Cortex of kidney (tissue), 1 donor: ENCODE data around the gene CCNK.

ENCODE experiments used
- DNase-seq: peaks from one replicate; lab custom pipeline; 2025; lab: John Stamatoyannopoulos, UW

The CCNK gene

DNA sequence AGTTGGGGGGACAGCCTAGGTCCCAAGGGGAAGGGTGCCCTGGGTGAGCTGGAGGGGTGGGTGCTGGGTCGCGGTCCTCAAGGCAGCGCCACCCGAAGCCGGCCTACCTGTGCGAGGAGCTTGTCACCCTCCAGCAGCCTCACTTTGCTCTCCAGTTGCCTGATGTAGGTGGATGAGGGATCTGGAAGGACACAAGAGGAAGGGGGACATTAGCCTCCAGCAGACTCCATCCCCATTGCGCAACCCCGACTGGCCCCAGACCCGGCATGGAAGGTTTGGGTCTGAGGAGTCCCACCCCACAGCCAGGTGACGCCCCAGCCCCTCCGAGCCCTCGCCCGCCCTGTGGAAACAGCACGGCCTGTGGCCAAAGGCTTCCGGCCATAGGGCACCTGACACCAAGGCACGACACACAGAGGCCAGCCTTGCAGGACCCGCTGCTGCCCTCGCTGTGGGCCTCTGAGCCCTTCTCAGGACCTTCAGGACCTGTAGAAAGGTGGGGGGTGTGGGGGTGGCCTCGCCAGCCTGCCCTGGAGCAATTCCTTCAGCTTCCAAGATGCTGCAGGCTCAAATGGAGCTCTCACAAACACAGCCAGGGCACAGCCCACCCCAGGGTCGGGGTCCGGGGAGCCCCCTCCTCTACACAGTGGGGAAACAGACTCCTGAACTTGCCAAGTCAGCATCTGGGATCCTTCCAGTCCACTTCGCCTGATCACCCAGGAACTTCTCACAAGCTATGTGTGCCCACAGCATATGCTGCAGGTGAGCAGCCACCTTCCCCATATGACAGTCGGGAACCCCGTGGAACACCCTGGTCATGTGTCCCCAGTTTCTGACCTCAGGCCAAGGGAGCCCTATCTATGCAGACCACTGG, 54.9 kb downstream of the CCNK start:
- no peak for DNase-seq

DNA sequence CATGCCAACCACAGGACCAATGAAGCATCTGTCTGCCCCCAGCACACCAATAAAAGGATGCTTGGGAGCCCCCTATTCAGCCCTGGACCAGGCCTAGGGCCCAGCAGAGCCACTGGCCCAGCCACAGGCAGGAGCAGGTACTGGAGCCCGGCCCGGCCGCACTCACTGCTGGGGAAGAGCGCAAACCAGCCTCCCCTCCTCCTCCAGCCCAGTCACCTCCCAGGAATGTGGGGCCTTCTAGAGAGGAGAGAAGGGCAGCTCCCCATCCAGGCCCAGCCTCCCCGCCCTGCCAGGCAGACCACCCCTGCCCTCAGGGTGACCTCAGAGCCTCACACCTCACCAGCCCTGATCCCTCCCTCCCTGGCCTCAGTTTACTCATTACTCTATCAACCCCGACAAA, 56.2 kb downstream of the CCNK start:
- no peak for DNase-seq

DNA sequence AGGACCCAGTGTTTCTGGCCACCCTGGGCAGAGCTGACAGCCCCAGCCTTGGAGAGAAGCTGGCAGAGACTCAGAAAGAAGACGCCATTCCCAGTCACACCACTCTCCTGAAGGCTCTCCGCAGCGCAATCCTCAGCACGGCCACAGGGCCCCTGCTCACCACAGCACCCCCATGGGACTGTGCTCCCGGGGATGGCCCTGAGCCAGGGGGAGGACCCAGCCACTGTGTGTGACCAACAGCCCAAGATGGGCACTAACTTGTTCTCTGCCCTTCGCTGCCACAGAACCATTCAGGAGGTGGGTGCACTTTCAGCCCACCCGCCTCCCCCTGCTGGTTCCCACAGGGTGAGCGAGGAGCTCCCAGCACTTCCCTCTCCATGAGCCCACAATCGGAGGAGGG, 57.1 kb downstream of the CCNK start:
- DNase-seq, result no peak

DNA sequence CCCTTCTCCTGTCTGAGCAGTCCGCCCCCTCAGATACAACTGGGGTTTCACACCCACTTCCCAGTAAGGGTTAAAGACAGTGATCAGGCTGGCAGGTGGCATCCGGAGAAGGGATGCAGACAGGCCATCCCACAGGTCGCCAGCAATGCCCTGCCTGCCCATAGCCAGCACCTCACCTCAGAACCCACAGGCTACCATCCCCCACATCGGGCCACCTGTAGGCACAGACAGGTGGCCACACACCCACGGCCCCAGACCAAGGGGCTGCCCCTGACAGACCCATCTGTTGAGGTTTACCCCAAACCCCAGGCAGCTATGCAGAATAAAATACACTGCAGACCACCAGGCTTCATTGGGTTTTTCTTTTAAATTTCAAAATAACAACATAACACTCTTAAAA, 57.5 kb downstream of the CCNK start:
- DNase-seq, result no peak

DNA sequence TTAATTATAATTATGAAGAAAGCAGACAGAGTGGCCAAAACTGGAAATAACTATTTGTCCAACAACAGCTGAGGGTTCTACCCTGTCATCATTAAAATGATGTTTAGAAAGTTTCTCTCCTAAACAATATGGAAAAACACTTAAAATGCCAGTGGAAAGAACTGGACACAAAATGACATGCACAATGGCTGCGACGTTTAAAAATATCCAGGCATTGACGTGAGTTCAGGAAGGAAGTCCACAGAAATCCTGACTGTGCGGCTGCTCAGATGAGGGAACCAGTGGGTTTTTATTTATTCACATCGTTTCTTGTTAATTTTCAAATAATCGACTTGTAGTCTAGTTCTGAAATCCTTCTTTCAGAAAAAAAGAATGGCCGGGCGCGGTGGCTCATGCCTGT, 58.3 kb downstream of the CCNK start:
- DNase-seq, result no peak

DNA sequence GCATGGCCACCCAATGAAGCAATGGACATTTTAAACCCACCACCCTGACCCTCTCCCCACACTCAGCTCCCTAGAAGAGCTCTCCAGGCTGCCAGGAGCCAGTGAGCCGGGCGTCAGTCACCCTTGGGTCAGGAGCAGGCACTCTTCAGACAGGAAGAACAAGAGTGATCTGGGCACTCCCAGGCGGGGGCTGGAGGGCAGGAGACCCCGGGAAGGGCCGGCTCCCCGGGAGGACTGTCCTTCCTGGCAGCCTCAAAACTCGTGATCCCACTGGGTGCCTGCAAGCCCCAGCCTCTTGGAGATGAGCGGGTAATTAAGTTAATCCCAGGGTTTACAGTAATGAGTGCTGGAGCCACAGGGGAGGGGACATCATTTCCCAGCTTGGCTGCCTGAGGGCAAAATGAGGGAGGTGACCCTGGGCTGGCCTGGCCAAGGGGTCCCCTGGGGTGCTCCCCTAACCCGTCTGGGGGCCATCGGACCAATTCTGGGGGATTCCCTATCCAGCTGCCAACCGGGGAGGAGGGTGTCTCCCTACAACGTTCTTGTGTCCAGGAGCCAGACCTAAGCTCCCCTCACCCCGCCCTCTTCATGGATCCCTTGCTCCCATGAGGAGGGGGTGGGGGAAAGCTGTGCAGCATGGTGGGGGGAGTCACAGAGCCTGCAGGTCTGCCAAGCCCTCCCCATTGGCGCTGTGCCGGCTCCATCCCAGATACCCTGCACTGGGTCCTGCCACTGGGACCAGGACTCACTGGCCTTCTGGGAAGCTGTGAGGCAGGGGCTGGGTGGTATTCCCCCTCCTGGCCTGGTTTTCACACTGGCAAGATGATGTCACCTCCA, 59.2 kb downstream of the CCNK start:
- no peak for DNase-seq

DNA sequence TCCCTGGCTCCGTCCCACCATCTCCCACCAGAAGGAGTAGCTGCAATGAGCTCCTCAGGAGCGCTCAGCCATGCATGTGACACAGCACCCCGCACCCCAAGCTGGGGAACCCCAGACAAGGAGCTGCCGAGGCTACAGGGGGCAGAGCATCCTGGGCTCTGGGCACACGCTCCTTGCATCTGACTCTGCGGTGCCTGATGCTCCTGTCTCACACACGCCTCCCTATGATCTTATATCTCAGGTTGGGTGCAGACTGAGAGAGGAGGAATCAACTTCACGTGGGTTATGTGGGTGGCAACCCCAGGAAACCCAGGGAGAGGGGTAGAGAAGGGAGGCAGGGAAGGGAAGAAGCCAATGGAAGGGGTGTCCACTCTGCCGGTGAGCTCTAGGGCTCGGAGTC, 60.0 kb downstream of the CCNK start:
- no peak for DNase-seq

DNA sequence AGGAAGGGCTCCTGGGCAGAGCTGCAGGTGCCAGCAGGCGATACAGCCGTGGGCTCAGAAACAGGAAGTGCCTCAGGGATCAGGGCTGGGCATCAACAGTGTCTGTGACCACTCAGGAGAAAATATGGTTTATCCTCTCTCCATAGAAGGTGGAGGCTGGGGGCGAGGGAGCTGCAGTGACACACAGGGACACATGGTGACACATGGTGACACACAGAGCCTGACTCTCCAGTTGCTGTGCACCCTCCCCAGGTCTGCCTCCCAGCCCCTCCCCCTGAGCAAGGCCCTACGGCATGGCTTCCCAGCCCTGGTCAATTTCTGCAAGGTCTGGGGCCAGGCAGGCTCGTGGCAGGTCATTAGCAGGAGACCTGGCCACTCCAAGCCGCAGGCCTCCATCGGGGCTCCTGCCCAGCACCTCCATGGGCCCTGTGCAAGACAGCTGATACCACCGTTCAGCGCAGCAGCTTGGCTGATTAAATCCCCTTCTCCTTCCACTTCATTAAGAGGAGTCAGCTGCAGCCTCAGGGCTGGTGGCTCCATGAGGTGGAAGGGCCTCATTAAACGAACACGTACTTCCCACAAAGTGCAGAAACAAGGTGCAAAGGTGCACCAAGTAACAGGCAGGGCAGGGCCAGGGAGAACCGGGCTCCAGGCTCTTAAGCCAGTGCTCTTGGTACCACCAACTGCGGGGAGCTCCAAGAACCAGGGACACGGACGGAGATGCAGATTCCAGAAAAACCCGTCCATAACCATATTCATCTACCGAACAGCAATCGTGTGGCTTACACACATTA, 60.7 kb downstream of the CCNK start:
- DNase-seq, result no peak

DNA sequence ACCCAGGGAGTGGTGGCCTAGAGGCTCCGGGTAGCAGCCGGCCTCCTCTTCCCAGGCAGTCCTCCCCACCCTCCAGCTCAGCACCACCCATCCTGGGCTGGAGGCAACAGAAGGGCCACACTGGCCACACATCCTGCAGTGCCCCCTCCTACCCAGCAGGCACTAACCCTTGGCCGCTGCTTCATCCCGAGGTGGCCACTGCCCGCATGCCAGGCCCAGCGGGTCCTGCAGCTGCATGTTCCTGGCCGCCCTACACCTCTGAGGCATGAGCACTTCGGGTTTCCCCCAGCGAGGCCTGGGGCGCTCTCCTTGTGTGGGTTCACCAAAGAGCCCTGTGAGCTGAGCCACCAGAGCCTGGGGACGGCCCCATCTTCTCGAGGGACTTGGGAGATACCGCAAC, 61.4 kb downstream of the CCNK start:
- DNase-seq, result no peak

DNA sequence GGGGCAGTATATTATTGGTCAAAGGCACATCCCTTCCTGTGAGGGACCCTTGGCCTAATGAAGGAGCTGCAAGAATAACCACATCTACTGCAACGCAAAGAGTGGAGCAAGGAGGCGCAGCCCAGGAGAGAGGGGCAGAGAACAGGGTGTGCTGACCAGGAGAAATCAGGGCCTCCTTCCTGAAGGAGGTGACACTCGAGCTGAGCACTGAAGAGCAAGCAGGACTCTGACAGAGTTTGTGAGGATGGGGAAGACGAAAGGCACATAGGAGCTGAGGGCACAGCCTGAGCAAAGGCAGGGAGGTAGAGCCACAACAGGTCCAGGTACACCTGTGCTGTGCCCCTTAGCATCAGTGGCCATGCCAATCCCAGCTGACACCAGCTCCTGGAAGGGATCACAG, 62.2 kb downstream of the CCNK start:
- no peak for DNase-seq

DNA sequence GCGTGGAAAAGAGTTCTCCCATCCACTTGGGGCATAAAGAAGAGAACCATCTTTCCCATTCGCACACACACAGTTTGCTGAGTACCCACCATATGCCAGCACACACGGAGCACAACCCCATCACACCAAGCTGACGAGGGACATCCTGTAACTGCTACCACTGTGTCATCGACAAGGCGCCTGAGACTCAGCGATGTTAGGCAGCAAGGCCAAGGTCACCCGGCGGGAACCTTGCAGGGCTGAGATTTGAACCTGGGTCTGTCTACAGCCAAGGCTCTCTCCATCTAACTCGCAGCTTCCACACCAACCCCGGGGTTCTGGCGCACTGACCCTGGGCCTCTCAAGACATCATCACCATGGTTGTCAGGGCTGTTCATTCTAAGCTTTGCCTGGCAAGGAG, 62.8 kb downstream of the CCNK start:
- DNase-seq, result no peak

DNA sequence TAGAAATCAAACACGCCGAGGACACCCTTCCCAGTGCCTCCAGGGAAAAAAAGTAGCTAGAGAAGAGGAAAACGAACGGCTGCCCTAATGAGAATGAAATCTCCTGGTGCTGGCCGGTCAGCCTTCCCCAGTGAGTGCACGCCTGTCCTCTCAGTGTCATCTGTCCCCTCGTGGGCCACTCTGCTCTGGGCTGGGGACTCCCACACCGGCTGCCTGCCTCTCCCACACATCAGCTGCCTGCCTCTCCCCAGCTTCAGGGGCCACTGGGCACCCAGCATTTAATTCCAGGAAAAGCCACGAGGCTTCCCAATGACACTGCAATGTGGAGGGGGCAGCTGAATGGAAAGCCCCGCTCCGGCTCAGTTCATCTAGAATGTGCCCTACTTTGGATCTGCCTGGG, 63.8 kb downstream of the CCNK start:
- DNase-seq, result no peak

DNA sequence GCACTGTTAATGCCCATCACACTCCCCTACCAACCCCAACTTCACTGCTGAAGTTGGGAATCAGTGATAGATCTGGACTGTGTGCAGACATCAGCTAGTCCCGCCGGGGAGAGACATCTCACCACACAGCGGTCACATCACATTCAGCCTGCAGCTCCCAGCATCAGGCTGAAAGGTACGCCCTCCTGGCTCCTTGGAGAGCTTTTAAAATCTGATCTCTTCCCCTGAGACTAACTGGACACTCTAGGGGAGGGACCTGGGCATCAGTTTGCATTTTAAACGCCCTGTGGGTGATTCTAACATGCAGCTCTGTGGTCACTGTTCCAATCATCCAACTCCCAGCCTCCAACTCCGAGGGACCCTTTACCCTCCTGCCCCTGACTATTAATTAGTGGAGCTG, 64.4 kb downstream of the CCNK start:
- no peak for DNase-seq

DNA sequence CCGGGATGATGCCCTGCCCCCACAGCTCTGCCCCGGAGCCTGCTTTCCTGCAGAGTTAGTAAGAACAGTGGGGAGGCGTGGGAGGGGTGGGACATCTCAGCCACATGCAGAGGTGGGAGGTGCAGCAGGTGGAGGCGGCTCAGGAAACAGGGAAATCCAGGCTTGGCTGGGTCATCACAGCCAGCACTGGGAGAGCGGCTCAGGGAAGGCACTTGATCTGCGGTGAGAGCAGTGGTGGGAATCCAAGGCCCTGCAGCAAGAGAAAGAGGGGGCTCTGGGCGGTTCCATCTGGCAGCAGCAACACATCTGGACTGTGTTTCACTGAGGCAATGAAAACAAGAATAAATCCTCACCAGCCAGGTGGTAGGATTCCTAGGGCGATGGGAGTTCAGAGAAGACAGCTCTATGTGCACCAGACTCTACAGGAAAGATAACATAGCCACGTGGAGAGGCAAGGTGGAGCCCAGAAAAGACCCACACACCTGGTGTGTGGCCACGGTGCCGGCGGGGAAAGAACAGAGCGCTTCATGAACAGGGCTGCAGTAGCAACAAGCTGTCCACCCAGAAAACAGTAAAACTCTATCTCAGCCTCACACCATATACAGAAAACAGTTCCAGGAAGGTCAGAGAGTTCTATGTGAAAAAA, 65.1 kb downstream of the CCNK start:
- DNase-seq, result no peak

DNA sequence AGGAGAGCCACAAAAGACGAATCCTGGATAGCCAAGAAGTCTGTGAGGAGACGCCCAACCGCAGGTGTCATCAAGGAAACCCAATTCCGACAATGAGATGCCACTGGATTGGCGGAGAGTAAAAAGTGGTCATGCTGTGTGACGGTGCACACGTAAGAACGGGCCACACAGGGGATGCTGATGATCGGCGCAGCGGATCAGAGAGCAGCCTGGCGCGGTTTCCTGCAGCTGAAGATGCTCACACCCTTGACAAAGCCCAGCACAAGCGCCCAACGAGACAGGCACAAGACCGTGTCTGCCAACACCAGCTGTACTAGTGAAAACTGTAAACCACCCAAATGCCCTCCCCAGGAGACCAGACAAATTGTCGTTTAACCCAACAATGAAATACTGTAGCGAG, 67.0 kb downstream of the CCNK start:
- DNase-seq, result no peak

DNA sequence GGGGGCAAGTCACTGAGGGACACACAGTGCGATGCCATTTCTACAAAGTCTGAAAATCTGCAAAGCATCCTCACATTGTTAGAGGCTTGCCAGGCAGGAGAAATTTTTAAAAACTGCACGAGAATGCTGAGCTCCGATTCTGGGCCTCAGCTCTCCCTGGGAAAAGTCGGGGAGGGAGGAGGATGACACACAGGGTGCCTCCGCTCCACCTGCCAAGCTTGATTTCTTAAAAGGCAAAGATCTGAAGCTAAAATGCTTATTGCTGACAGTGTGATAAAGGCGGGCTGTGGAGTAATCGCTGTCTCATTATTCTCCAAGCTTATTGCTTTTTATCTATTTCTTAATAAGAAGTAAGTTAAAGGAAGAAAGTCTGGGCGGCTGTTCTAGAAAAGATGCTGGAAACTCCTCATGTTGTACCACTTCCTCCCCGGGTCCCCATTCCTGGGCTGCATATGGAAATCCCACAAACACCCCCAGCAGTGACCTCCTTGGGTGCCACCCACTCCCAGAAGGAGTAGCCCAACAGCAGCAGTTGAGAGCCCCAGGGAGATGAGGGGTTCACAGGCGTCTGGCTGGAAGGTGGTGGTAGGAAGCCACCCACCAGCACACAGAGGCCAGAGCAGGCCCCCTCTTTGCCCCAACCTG, 67.8 kb downstream of the CCNK start:
- no peak for DNase-seq

DNA sequence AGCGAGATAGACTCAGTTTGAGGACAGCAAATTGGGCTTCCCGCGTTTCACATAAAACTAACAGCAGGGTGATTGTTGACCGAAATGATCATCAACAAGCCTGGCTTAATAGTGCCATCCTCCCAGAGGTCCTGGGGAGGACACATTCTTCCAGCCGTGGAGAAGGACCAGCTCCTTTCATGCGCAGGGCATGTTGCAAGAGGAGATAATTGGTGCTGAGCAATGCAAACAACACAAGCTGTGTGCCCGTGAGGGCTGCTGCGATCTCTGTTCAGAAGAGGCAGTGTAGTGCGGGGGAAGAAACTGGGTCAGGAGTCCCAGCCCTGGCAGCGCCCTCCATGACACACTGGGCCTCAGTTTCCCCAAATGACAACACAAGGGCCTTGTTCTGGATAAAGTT, 68.5 kb downstream of the CCNK start:
- no peak for DNase-seq

DNA sequence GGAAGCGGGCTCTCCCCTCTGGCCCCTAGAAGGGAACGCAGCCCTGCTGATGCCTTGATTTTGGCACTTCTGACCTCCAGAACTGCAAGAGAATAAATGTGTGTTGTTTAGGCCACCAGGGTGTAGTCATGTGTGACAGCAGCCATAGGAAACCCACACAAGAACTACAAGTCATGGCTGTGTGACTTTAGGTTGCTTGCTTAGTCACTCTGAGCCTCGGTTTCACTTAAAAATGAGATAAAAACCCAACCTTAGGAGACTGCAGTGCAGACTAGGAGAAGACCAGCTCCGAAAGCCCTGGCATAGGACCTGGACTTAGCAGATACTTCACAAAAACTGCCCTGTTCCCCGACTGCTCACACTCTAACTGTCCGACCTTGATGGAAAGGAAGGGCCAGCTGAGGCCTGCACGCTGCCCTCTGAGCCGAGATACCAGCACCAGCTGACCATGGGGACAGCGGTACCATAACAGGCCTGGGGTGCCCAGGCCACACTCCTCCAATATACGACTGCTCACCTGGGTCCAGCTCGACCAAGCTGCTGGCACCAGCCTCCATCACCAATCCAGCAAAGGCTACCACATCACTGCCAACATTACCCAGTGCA, 69.3 kb downstream of the CCNK start:
- DNase-seq, result no peak

DNA sequence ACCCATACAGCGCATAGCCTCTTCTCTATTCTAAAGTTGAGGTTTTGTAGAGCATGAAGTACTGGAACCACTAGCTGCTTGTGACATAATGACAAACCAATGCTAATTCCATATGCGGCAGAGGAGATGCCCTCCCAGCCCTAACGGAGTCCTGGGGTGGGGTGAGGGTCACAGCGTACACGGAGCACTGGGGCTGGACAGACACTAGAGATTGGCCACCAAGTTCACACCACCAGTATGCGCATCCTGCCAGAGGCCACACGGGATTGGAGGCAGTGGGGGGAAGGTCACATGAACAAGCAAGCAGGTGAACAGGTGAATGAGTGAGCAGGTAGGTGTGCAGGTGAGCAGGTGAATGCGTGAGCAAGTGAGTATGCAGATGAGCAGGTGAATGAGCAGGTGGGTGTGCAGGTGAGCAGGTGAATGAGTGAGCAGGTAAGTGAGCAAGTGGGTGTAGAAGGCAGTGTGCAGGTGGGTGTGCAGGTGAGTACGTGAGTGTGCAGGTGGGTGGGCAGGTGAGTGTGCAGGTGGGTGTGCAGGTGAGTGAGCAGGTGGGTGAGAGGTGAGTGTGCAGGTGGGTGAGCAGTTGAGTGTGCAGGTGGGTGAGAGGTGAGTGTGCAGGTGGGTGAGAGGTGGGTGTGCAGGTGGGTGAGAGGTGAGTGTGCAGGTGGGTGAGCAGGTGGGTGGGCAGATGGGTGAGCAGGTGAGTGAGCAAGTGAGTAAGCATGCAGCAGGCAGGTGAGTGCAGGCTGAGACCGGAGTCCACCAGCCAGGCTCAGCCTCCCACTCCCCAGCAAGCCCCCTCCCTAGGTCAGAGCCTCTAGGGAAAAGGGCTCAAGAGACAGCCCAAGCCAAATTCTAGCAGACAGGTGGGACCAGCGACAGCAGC, 70.1 kb downstream of the CCNK start:
- DNase-seq, result no peak

DNA sequence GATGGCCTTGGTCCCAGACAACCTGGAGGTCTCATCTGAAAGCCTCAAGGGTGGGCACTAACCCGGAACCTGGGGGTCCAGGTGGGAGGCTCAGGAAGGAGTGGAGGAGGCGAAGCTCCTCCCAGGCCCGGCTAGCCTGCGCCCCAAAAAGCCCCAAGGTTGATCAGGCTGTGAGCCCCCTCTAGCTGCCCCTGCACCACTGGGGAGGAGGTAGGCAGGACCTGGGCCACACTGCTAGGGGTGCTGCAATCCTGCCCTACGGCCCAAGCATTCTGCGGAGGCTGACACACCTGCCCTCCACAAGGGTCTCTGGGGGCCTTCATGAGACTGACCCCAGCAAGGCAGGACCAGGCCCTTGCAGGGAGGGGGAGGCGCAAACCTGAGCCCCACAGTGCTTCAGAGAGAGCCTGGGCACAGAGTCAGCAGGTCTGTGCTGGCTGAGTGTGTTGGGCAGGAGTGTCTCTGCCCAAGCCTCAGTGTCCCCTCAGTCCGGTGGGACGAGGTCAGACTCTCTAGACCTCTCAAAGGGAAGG, 70.9 kb downstream of the CCNK start:
- DNase-seq, result no peak
